Esophagus squamous epithelium (tissue), 4 donors: ENCODE results near the gene MALSU1.

Experiments
- CTCF ChIP-seq, 6 experiments: fragments of 450-650 bp in 4 of 6; fragments of 200-600 bp in 2 of 6; sonication (generic) in 2 of 6; IDR thresholded peaks; one replicate each; pipeline ENCODE4 v1.5.1; 2016 to 2019; ENCODE audit warnings: antibody characterized with exemption in 6 of 6, mild to moderate bottlenecking in 4 of 6, moderate library complexity in 4 of 6
- POLR2A ChIP-seq, 4 donors: fragments of 450-650 bp; IDR thresholded peaks; one replicate each; pipeline ENCODE4 v1.6.1; 2017; ENCODE audit warnings: antibody characterized with exemption in 4 of 4, mild to moderate bottlenecking in 4 of 4, moderate library complexity in 3 of 4

GRCh38 chr7:23298141-23298881 lies 828 bp upstream of the MALSU1 start:
- TF ChIP-seq POLR2A (IDR thresholded peaks at IDR 0.05) (no peak), CTCF (IDR thresholded peaks at IDR 0.05) (no peak)
